Measurements from ENCODE around the gene CAMK2B.

The CAMK2B gene

GRCh38 chr7:44325201-44325671 is at the start of gene CAMK2B:
CAMK2B (minus strand) TSS chr7:44325594; CDS start chr7:44325421, 173 bp downstream.
- TF ChIP-seq GATA3 (IDR thresholded peaks at IDR 0.05; ENCODE audit: low read depth, low read length), result no peak
- TF ChIP-seq GATA2 (IDR thresholded peaks at IDR 0.05; ENCODE audit: low read depth, low read length), result no peak

- TF ChIP-seq GATA2 (IDR thresholded peaks at IDR 0.05; ENCODE audit: low read depth, low read length) (no peak), GATA3 (IDR thresholded peaks at IDR 0.05; ENCODE audit: low read depth, low read length) (no peak)
These were observed 48.8 kb upstream of the CAMK2B start for GRCh38 chr7:44374007-44374763.

- TF ChIP-seq GATA2 (IDR thresholded peaks at IDR 0.05; ENCODE audit: low read depth, low read length), result no peak
- TF ChIP-seq GATA3 (IDR thresholded peaks at IDR 0.05; ENCODE audit: low read depth, low read length), result no peak
These were observed 48.0 kb upstream of the CAMK2B start for GRCh38 chr7:44373418-44373740.

- no peak for TF ChIP-seq GATA3 (IDR thresholded peaks at IDR 0.05; ENCODE audit: low read depth, low read length)
- TF ChIP-seq GATA2 (IDR thresholded peaks at IDR 0.05; ENCODE audit: low read depth, low read length), result no peak
These were observed 47.4 kb upstream of the CAMK2B start for GRCh38 chr7:44372560-44373417.

- no peak for TF ChIP-seq GATA2 (IDR thresholded peaks at IDR 0.05; ENCODE audit: low read depth, low read length)
- TF ChIP-seq GATA3 (IDR thresholded peaks at IDR 0.05; ENCODE audit: low read depth, low read length), result no peak
These were observed 43.5 kb upstream of the CAMK2B start for GRCh38 chr7:44368885-44369284.

GRCh38 chr7:44368455-44368854 is 43.1 kb upstream of the CAMK2B start:
- TF ChIP-seq GATA3 (IDR thresholded peaks at IDR 0.05; ENCODE audit: low read depth, low read length) (no peak), GATA2 (IDR thresholded peaks at IDR 0.05; ENCODE audit: low read depth, low read length) (no peak)

GRCh38 chr7:44367475-44368043 is 42.2 kb upstream of the CAMK2B start:
- TF ChIP-seq GATA3 (IDR thresholded peaks at IDR 0.05; ENCODE audit: low read depth, low read length), result no peak
- no peak for TF ChIP-seq GATA2 (IDR thresholded peaks at IDR 0.05; ENCODE audit: low read depth, low read length)

- TF ChIP-seq GATA3 (IDR thresholded peaks at IDR 0.05; ENCODE audit: low read depth, low read length) (no peak), GATA2 (IDR thresholded peaks at IDR 0.05; ENCODE audit: low read depth, low read length) (no peak)
These were observed 41.6 kb upstream of the CAMK2B start for GRCh38 chr7:44366986-44367385.

- no peak for TF ChIP-seq GATA2 (IDR thresholded peaks at IDR 0.05; ENCODE audit: low read depth, low read length)
- no peak for TF ChIP-seq GATA3 (IDR thresholded peaks at IDR 0.05; ENCODE audit: low read depth, low read length)
These were observed 28.3 kb upstream of the CAMK2B start for GRCh38 chr7:44353668-44354067.

GRCh38 chr7:44348851-44349781 is 23.7 kb upstream of the CAMK2B start:
- TF ChIP-seq GATA3 (IDR thresholded peaks at IDR 0.05; ENCODE audit: low read depth, low read length) (no peak), GATA2 (IDR thresholded peaks at IDR 0.05; ENCODE audit: low read depth, low read length) (no peak)

- TF ChIP-seq GATA2 (IDR thresholded peaks at IDR 0.05; ENCODE audit: low read depth, low read length) (no peak), GATA3 (IDR thresholded peaks at IDR 0.05; ENCODE audit: low read depth, low read length) (no peak)
These were observed 22.9 kb upstream of the CAMK2B start for GRCh38 chr7:44348300-44348699.

- TF ChIP-seq GATA3 (IDR thresholded peaks at IDR 0.05; ENCODE audit: low read depth, low read length) (no peak), GATA2 (IDR thresholded peaks at IDR 0.05; ENCODE audit: low read depth, low read length) (no peak)
These were observed 22.2 kb upstream of the CAMK2B start for GRCh38 chr7:44347546-44348114.

GRCh38 chr7:44346063-44346462 is 20.7 kb upstream of the CAMK2B start:
- TF ChIP-seq GATA2 (IDR thresholded peaks at IDR 0.05; ENCODE audit: low read depth, low read length) (no peak), GATA3 (IDR thresholded peaks at IDR 0.05; ENCODE audit: low read depth, low read length) (no peak)
